ENCODE results near the gene BCL2L15. TPM values are rescaled to one million over a fixed set of nuclear protein-coding genes. Genes with fewer than 3 reads are reported as not detected.

The BCL2L15 gene
- total RNA-seq, 1 donor from 2014 or later: 0.14 TPM

DNA sequence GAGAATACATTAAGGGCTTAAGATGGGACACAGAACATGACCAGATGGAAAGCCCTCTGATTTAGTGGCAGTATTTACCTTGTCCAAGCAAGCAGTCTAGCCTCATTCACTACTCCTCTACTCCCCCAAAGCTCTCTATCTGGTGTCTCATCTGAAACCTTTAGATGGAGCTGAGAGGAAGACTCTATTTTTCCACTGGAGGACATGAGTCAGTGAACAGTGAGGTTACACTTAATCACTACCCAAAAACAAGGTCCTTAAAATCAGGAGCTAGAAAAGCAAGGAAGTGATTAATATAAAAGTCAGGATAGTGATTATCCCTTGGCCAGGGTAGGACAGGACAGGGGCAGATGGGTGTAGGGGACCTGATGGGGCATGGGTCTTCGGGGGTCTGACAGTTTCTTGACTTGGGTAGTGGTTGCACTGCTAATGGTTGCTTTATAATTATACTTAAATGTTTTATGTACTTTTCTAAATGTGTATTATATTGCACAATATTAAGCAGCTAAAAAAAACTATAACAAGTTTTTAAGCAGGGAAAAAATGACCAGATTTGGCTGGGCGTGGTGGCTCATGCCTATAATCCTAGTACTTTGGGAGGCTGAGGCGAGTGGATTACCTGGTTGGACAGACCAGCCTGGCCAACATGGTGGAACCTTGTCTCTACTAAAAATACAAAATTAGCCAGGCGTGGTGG lies 18.8 kb downstream of the BCL2L15 start:
- peaks cover 11% of the 10 kb centered on the region for H3K4me1 ChIP-seq (ENCODE audit: insufficient read depth, low read length)
- H3K79me2 ChIP-seq (ENCODE audit: insufficient read depth, low read length): no peaks in the 10 kb centered on the region
- Mint-ChIP-seq H3K9me3 (ENCODE audit: unreplicated experiment) (no peaks in the 10 kb centered on the region), H3K27me3 (ENCODE audit: low read depth, unreplicated experiment) (peaks cover under 1% of the 10 kb centered on the region), H3K4me1 (ENCODE audit: low read depth, unreplicated experiment) (peaks cover 13% of the 10 kb centered on the region), H3K27ac (ENCODE audit: unreplicated experiment) (no peak overlapping the region), H3K4me3 (ENCODE audit: unreplicated experiment) (no peak overlapping the region), H3K36me3 (ENCODE audit: low read depth, unreplicated experiment) (no peaks in the 10 kb centered on the region)
- no peak for TF ChIP-seq EZH2 (IDR thresholded peaks at IDR 0.05; ENCODE audit: insufficient read depth, low read length)
- TF ChIP-seq, protein P1, sequence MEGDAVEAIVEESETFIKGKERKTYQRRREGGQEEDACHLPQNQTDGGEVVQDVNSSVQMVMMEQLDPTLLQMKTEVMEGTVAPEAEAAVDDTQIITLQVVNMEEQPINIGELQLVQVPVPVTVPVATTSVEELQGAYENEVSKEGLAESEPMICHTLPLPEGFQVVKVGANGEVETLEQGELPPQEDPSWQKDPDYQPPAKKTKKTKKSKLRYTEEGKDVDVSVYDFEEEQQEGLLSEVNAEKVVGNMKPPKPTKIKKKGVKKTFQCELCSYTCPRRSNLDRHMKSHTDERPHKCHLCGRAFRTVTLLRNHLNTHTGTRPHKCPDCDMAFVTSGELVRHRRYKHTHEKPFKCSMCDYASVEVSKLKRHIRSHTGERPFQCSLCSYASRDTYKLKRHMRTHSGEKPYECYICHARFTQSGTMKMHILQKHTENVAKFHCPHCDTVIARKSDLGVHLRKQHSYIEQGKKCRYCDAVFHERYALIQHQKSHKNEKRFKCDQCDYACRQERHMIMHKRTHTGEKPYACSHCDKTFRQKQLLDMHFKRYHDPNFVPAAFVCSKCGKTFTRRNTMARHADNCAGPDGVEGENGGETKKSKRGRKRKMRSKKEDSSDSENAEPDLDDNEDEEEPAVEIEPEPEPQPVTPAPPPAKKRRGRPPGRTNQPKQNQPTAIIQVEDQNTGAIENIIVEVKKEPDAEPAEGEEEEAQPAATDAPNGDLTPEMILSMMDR (IDR thresholded peaks at IDR 0.05; ENCODE audit: insufficient read depth, low read depth, low read length): no peak
- peak overlapping the region; percentile 29 for H3K27ac ChIP-seq (ENCODE audit: low read depth, low read length)
- no peaks in the 10 kb centered on the region for H3K27me3 ChIP-seq (ENCODE audit: insufficient read depth, low read length)
- no peaks in the 10 kb centered on the region for H4K20me1 ChIP-seq (ENCODE audit: insufficient read depth, low read length)
- no peak overlapping the region for H3K9ac ChIP-seq (ENCODE audit: low read length)
- H2AFZ ChIP-seq (ENCODE audit: low read depth, low read length): no peak overlapping the region
- H3K9me3 ChIP-seq (ENCODE audit: insufficient read depth, low read depth, low read length): no peaks in the 10 kb centered on the region
- H3K4me3 ChIP-seq (ENCODE audit: insufficient read depth, low read depth, low read length): no peak overlapping the region
- DNase-seq (ENCODE audit: low read depth) (peak; percentile 67), FAIRE-seq (no peak)
- no peaks in the 10 kb centered on the region for H3K36me3 ChIP-seq (ENCODE audit: insufficient read depth, low read length)
- peak overlapping the region; percentile 24 for H3K4me2 ChIP-seq (ENCODE audit: low read length)

DNA sequence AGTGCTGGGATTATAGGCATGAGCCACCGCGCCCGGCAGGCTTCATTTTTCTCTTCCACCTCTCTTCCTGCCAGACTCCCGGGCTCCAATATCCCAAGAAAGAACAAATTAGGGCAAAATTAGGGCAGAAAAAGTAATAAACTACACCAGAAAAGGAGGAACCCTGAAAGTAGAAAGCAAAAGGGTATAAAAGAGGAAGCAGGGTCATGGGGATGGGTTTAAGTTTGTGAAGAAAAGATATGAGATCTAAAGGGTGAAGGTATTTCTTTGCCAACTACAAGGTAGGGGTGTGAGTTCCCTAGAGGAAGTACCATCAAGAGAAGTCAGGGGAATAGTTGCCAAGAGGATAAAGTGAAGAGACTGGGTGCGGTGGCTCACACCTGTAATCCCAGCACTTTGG lies 25.7 kb downstream of the BCL2L15 start:
- Histone ChIP-seq H3K36me3 (ENCODE audit: insufficient read depth, low read length) (no peaks in the 10 kb centered on the region), H3K9ac (ENCODE audit: low read length) (no peak overlapping the region), H3K4me2 (ENCODE audit: low read length) (no peak overlapping the region), H3K4me1 (ENCODE audit: insufficient read depth, low read length) (peaks cover 16% of the 10 kb centered on the region), H3K27me3 (ENCODE audit: insufficient read depth, low read length) (no peaks in the 10 kb centered on the region), H3K4me3 (ENCODE audit: insufficient read depth, low read depth, low read length) (no peak overlapping the region), H3K9me3 (ENCODE audit: insufficient read depth, low read depth, low read length) (no peaks in the 10 kb centered on the region), H3K27ac (ENCODE audit: low read depth, low read length) (no peak overlapping the region), H3K79me2 (ENCODE audit: insufficient read depth, low read length) (no peaks in the 10 kb centered on the region), H4K20me1 (ENCODE audit: insufficient read depth, low read length) (no peaks in the 10 kb centered on the region), H2AFZ (ENCODE audit: low read depth, low read length) (no peak overlapping the region)
- no peak overlapping the region for H3K4me3 Mint-ChIP-seq (ENCODE audit: unreplicated experiment)
- H3K9me3 Mint-ChIP-seq (ENCODE audit: unreplicated experiment): no peaks in the 10 kb centered on the region
- DNase-seq (ENCODE audit: low read depth): no peak
- no peak for TF ChIP-seq EZH2 (IDR thresholded peaks at IDR 0.05; ENCODE audit: insufficient read depth, low read length)
- TF ChIP-seq, protein P1 (IDR thresholded peaks at IDR 0.05; ENCODE audit: insufficient read depth, low read depth, low read length): no peak
- no peak for FAIRE-seq
- no peaks in the 10 kb centered on the region for H3K36me3 Mint-ChIP-seq (ENCODE audit: low read depth, unreplicated experiment)
- peaks cover 17% of the 10 kb centered on the region for H3K4me1 Mint-ChIP-seq (ENCODE audit: low read depth, unreplicated experiment)
- H3K27ac Mint-ChIP-seq (ENCODE audit: unreplicated experiment): no peak overlapping the region
- H3K27me3 Mint-ChIP-seq (ENCODE audit: low read depth, unreplicated experiment): peaks cover 3% of the 10 kb centered on the region

DNA sequence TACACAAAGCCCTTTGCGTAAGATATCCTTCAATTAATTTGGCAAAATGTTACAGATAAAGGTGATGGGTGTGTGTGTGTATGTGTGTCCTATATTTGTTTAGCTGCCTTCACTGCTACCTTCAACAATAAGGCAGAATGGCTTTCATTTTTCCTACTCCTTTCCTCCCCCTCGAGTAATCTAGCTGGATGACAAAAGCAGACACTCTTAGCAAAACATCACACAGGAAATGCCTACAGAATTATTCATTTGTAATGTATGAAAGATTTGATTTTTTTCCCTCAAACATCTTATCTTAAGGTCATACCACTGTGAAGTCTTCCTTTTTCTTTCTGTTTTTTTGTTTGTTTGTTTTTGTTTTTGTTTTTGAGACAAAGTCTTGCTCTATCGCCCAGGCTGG lies 26.5 kb downstream of the BCL2L15 start:
- peaks cover 21% of the 10 kb centered on the region for H3K4me1 Mint-ChIP-seq (ENCODE audit: low read depth, unreplicated experiment)
- Histone ChIP-seq H3K79me2 (ENCODE audit: insufficient read depth, low read length) (no peaks in the 10 kb centered on the region), H3K4me2 (ENCODE audit: low read length) (peak overlapping the region; percentile 78), H3K4me1 (ENCODE audit: insufficient read depth, low read length) (peaks cover 16% of the 10 kb centered on the region), H3K27me3 (ENCODE audit: insufficient read depth, low read length) (no peaks in the 10 kb centered on the region), H2AFZ (ENCODE audit: low read depth, low read length) (peak overlapping the region; percentile 59), H3K27ac (ENCODE audit: low read depth, low read length) (peak overlapping the region; percentile 85), H3K9me3 (ENCODE audit: insufficient read depth, low read depth, low read length) (no peaks in the 10 kb centered on the region), H3K36me3 (ENCODE audit: insufficient read depth, low read length) (no peaks in the 10 kb centered on the region), H3K9ac (ENCODE audit: low read length) (peak overlapping the region; percentile 57), H3K4me3 (ENCODE audit: insufficient read depth, low read depth, low read length) (peak overlapping the region; percentile 38), H4K20me1 (ENCODE audit: insufficient read depth, low read length) (no peaks in the 10 kb centered on the region)
- H3K4me3 Mint-ChIP-seq (ENCODE audit: unreplicated experiment): no peak overlapping the region
- no peaks in the 10 kb centered on the region for H3K36me3 Mint-ChIP-seq (ENCODE audit: low read depth, unreplicated experiment)
- peaks cover 3% of the 10 kb centered on the region for H3K27me3 Mint-ChIP-seq (ENCODE audit: low read depth, unreplicated experiment)
- H3K9me3 Mint-ChIP-seq (ENCODE audit: unreplicated experiment): no peaks in the 10 kb centered on the region
- no peak for TF ChIP-seq EZH2 (IDR thresholded peaks at IDR 0.05; ENCODE audit: insufficient read depth, low read length)
- TF ChIP-seq, protein P1 (IDR thresholded peaks at IDR 0.05; ENCODE audit: insufficient read depth, low read depth, low read length): no peak
- DNase-seq (ENCODE audit: low read depth) (peak; percentile 80), FAIRE-seq (no peak)
- H3K27ac Mint-ChIP-seq (ENCODE audit: unreplicated experiment): peak overlapping the region; percentile 75
